ENCODE data around the gene EYS. TPM values are rescaled to one million over a fixed set of nuclear protein-coding genes. Genes with fewer than 3 reads are reported as not detected.

Gene EYS
- total and polyA plus RNA-seq, 2 of the 8 experiments (the other 6 are each of a cell fraction or from before 2014, with no cell fraction given), result 0.05 to 0.13 TPM

DNA sequence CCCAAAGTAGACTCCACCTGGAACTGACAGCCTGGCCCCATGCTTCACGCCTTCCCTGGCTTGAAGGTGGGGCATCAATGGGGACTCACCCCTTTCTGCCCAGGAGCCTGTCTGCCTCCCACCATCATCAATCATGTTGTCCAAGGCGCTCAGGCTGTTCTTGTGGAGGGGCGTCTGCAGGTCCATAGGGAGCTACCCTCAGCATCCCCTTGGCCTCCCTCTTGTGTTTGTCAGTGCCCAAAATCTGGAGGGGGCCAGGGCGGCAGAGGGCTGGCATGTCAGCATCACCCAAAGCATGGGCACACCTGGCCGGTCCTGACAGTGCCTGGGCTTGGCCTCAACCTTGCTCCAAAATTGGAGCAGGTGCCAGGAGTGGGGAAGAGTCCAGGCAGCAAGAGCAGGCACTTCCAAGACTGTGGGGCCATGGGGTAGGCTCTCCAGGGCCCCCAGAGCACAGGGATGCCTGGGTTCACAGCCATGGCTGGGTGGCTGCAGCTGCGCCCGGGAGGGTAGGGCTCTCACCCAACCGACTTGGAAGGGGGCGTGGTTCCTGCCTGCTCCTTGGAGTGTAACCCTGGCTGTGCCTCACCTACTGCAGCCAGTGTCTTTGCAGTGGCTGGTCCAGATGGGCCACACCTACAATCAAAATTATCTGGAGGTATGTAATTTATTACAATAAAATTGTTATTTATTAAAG is 903.4 kb downstream of the EYS start (continued):
- TF ChIP-seq TCF12 (IDR thresholded peaks at IDR 0.05; ENCODE audit: low read depth, low read length) (no peak), BCL11A (IDR thresholded peaks at IDR 0.05; ENCODE audit: low read depth in 2 of 2, low read length in 2 of 2) (no peak), ASH2L (IDR thresholded peaks at IDR 0.05; ENCODE audit: low read length) (no peak), CHD7 (IDR thresholded peaks at IDR 0.05; ENCODE audit: insufficient replicate concordance, low read length) (no peak), EP300 (IDR thresholded peaks at IDR 0.05; ENCODE audit: borderline replicate concordance in 1 of 2, low read depth in 2 of 2, low read length in 2 of 2) (no peak)
- TF ChIP-seq, protein P1, sequence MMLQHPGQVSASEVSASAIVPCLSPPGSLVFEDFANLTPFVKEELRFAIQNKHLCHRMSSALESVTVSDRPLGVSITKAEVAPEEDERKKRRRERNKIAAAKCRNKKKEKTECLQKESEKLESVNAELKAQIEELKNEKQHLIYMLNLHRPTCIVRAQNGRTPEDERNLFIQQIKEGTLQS (IDR thresholded peaks at IDR 0.05; ENCODE audit: insufficient read depth, low read depth, low read length), result no peak

All from H1 (cell line).